HG03571 (cell line): Measurements from ENCODE around the gene NPAS2.

Source experiments
- ATAC-seq: cut with Tn5 transposase; IDR thresholded peaks from one replicate; pipeline ENCODE4 v1.9.1; 2021; ENCODE audit not compliant: unreplicated experiment

NPAS2 gene

GRCh38 chr2:100879296-100879695 is 59.4 kb downstream of the NPAS2 start:
- no peak for ATAC-seq

GRCh38 chr2:100880036-100880435 is 60.1 kb downstream of the NPAS2 start:
- ATAC-seq = no peak

GRCh38 chr2:100880730-100881129 is 60.8 kb downstream of the NPAS2 start:
- no peak for ATAC-seq

GRCh38 chr2:100882645-100883613 is 63.0 kb downstream of the NPAS2 start:
- ATAC-seq = no peak

GRCh38 chr2:100884145-100884621 is 64.2 kb downstream of the NPAS2 start:
- ATAC-seq = no peak

GRCh38 chr2:100886085-100886484 is 66.1 kb downstream of the NPAS2 start:
- no peak for ATAC-seq

- ATAC-seq = no peak
Measured at GRCh38 chr2:100887039-100887578, 67.2 kb downstream of the NPAS2 start.

GRCh38 chr2:100887713-100888495 is 68.0 kb downstream of the NPAS2 start:
- no peak for ATAC-seq

GRCh38 chr2:100888601-100889000 is 68.7 kb downstream of the NPAS2 start:
- no peak for ATAC-seq

GRCh38 chr2:100889286-100889685 is 69.3 kb downstream of the NPAS2 start:
- no peak for ATAC-seq

GRCh38 chr2:100891906-100892642 is 72.1 kb downstream of the NPAS2 start:
- ATAC-seq = no peak

GRCh38 chr2:100893392-100894104 is 73.6 kb downstream of the NPAS2 start:
- ATAC-seq = no peak

GRCh38 chr2:100894105-100894795 is 74.3 kb downstream of the NPAS2 start:
- ATAC-seq = no peak

GRCh38 chr2:100894796-100895156 is 74.8 kb downstream of the NPAS2 start:
- ATAC-seq = no peak

GRCh38 chr2:100895402-100895801 is 75.5 kb downstream of the NPAS2 start:
- ATAC-seq = no peak

GRCh38 chr2:100895934-100896685 is 76.2 kb downstream of the NPAS2 start:
- no peak for ATAC-seq

- ATAC-seq = no peak
Measured at GRCh38 chr2:100898035-100898665, 78.2 kb downstream of the NPAS2 start.

GRCh38 chr2:100900156-100900795 is 80.3 kb downstream of the NPAS2 start:
- no peak for ATAC-seq
